Measurements from ENCODE around the gene NR3C1.

- TF ChIP-seq CTCF (IDR thresholded peaks at IDR 0.05), result no peak
- no peak for TF ChIP-seq POLR2A (IDR thresholded peaks at IDR 0.05)
Measured at GRCh38 chr5:143251190-143251589, 152.3 kb downstream of the NR3C1 start.

Measured in uterus (tissue), 2 donors.